Activated CD8-positive, alpha-beta memory T cell treated with anti-CD3 and anti-CD28 coated beads for 36 hours (primary cell): ENCODE data around the gene FRMD8. TPM values are rescaled to one million over a fixed set of nuclear protein-coding genes. Genes with fewer than 3 reads are reported as not detected.

Experiments used
- CTCF ChIA-PET: fragments of 350-600 bp; sonication (Branson Sonifier 250); formaldehyde crosslinking; loops from one replicate; lab custom pipeline; 2021; ENCODE audit warnings: antibody characterized with exemption; lab: Charles Lee
- POLR2A ChIA-PET: fragments of 350-600 bp; sonication (Branson Sonifier 250); formaldehyde crosslinking; loops from one replicate; lab custom pipeline; 2021; ENCODE audit warnings: antibody characterized with exemption; lab: Charles Lee
- total RNA-seq, 2 experiments: library from RNA; stranded (reverse); gene quantifications; one replicate each; pipeline ENCODE4 v1.2.3, GENCODE V29; 2021

Gene FRMD8
- total RNA-seq, 2 experiments from 2014 or later, result 39.3 to 44.2 TPM

GRCh38 chr11:65417702-65418430 lies 31.4 kb downstream of the FRMD8 start:
- CTCF ChIA-PET, result interaction anchor here (0.6 to 20.0 kb wide), 8 partner anchors 15 to 122 kb away, joined by 3 to 423 read pairs (median 3); partner anchors contain the start of genes MALAT1, SCYL1 and SLC25A45
- POLR2A ChIA-PET, result interaction anchor here (0.8 to 17.5 kb wide), 9 partner anchors 11 to 156 kb away, joined by 3 to 2088 read pairs (median 11); partner anchors contain the start of genes MALAT1, POLA2 and SLC25A45

- CTCF ChIA-PET, result interaction anchor here (0.8 to 20.0 kb wide), 3 partner anchors 37 to 88 kb away, joined by 3 to 423 read pairs (median 6); partner anchors contain the start of gene MALAT1
- POLR2A ChIA-PET, result interaction anchor here (0.8 to 17.5 kb wide), 7 partner anchors 11 to 86 kb away, joined by 4 to 2088 read pairs (median 12); partner anchors contain the start of gene MALAT1
Observed at GRCh38 chr11:65418431-65418680, 31.9 kb downstream of the FRMD8 start.

- ChIA-PET POLR2A (interaction anchor here (0.6 to 17.5 kb wide), 7 partner anchors 10 to 85 kb away, joined by 4 to 2088 read pairs (median 12); partner anchors contain the start of genes FRMD8 and MALAT1), CTCF (interaction anchor here (0.8 to 20.0 kb wide), 4 partner anchors 14 to 87 kb away, joined by 3 to 423 read pairs (median 5); partner anchors contain the start of gene MALAT1)
Observed at GRCh38 chr11:65418681-65419459, 32.4 kb downstream of the FRMD8 start.

GRCh38 chr11:65419460-65419771 lies 33.0 kb downstream of the FRMD8 start:
- ChIA-PET POLR2A (interaction anchor here (0.5 to 17.5 kb wide), 9 partner anchors 10 to 1200 kb away, joined by 4 to 2088 read pairs (median 6); partner anchors contain the start of genes FRMD8, LTBP3 and MALAT1), CTCF (interaction anchor here (0.7 to 20.0 kb wide), 4 partner anchors 13 to 87 kb away, joined by 3 to 423 read pairs (median 5); partner anchors contain the start of gene MALAT1)

GRCh38 chr11:65419772-65420481 lies 33.5 kb downstream of the FRMD8 start:
- ChIA-PET POLR2A (interaction anchor here (0.5 to 17.5 kb wide), 17 partner anchors 9 to 1200 kb away, joined by 3 to 2088 read pairs (median 4); partner anchors contain the start of genes FRMD8, LTBP3, MALAT1 and PCNX3), CTCF (interaction anchor here (0.7 to 20.0 kb wide), 4 partner anchors 39 to 86 kb away, joined by 3 to 423 read pairs (median 6); partner anchors contain the start of gene MALAT1)

GRCh38 chr11:65420506-65420905 lies 34.1 kb downstream of the FRMD8 start:
- CTCF ChIA-PET, result interaction anchor here (1.0 to 20.0 kb wide), 2 partner anchors 55 to 86 kb away, joined by 5 to 423 read pairs; partner anchors contain the start of gene MALAT1
- POLR2A ChIA-PET, result interaction anchor here (0.6 to 17.5 kb wide), 15 partner anchors 8 to 452 kb away, joined by 3 to 2088 read pairs (median 4); partner anchors contain the start of genes CDC42EP2, LTBP3, MALAT1 and PCNX3

- CTCF ChIA-PET, result interaction anchor here (1.0 to 20.0 kb wide), 4 partner anchors 9 to 85 kb away, joined by 3 to 423 read pairs (median 4); partner anchors contain the start of genes MALAT1 and SLC25A45
- POLR2A ChIA-PET, result interaction anchor here (0.6 to 17.5 kb wide), 16 partner anchors 8 to 286 kb away, joined by 3 to 2088 read pairs (median 4); partner anchors contain the start of genes CDC42EP2, LTBP3, MALAT1 and PCNX3
Observed at GRCh38 chr11:65420979-65421793, 34.7 kb downstream of the FRMD8 start.

- CTCF ChIA-PET, result interaction anchor here (1.0 to 20.0 kb wide), 3 partner anchors 8 to 84 kb away, joined by 3 to 423 read pairs (median 3); partner anchors contain the start of genes MALAT1 and SLC25A45
Observed at GRCh38 chr11:65421794-65422632, 35.6 kb downstream of the FRMD8 start.

GRCh38 chr11:65422633-65423515 lies 36.4 kb downstream of the FRMD8 start, which contains the start of gene NEAT1:
TSS of gene NEAT1 (plus strand) at chr11:65422798.
- ChIA-PET CTCF (interaction anchor here (0.6 to 20.0 kb wide), 2 partner anchors 83 to 88 kb away, joined by 3 to 423 read pairs; partner anchors contain the start of gene MALAT1), POLR2A (interaction anchor here (0.6 to 17.5 kb wide), 19 partner anchors 11 to 1984 kb away, joined by 3 to 2088 read pairs (median 5); partner anchors contain the start of genes FRMD8, MALAT1, PCNX3 and POLA2)

More at GRCh38 chr11:65421794-65422632, 35.6 kb downstream of the FRMD8 start:
- POLR2A ChIA-PET, result interaction anchor here (0.6 to 17.5 kb wide), 24 partner anchors 7 to 672 kb away, joined by 3 to 2088 read pairs (median 4); partner anchors contain the start of genes MALAT1, PCNX3, SLC25A45 and ZNRD2

GRCh38 chr11:65423516-65424204 lies 37.2 kb downstream of the FRMD8 start:
- CTCF ChIA-PET, result interaction anchor here (0.6 to 20.0 kb wide), 2 partner anchors 83 to 89 kb away, joined by 3 to 423 read pairs; partner anchors contain the start of gene MALAT1
- POLR2A ChIA-PET, result interaction anchor here (1.0 to 17.5 kb wide), 9 partner anchors 14 to 162 kb away, joined by 3 to 2088 read pairs (median 23); partner anchors contain the start of genes FRMD8, MALAT1, POLA2 and SLC25A45

- CTCF ChIA-PET, result interaction anchor here (0.6 to 20.0 kb wide), 3 partner anchors 69 to 475 kb away, joined by 3 to 423 read pairs (median 3); partner anchors contain the start of gene MALAT1
- POLR2A ChIA-PET, result interaction anchor here (0.6 to 17.5 kb wide), 10 partner anchors 8 to 163 kb away, joined by 3 to 2088 read pairs (median 16); partner anchors contain the start of genes FRMD8, MALAT1, POLA2 and SLC25A45
Observed at GRCh38 chr11:65424205-65425104, 38.0 kb downstream of the FRMD8 start.

GRCh38 chr11:65425105-65425970 lies 38.9 kb downstream of the FRMD8 start:
- ChIA-PET CTCF (interaction anchor here (0.6 to 20.0 kb wide), 5 partner anchors 9 to 474 kb away, joined by 3 to 423 read pairs (median 4); partner anchors contain the start of gene MALAT1), POLR2A (interaction anchor here (0.6 to 17.5 kb wide), 8 partner anchors 9 to 116 kb away, joined by 3 to 2088 read pairs (median 31); partner anchors contain the start of genes FRMD8, MALAT1 and SLC25A45)
